HG03045 (cell line): ENCODE measurements around the gene ZNF462.
"Not testable (repeated sequence)": the region's sequence is repeated elsewhere in the genome, so short reads cannot be mapped to it uniquely, and the experiment has no call there.

Experiments
- ATAC-seq: cut with Tn5 transposase; IDR thresholded peaks from one replicate; pipeline ENCODE4 v1.9.1; 2021; ENCODE audit warnings: mild to moderate bottlenecking, moderate library complexity; ENCODE audit not compliant: unreplicated experiment

Gene ZNF462

DNA sequence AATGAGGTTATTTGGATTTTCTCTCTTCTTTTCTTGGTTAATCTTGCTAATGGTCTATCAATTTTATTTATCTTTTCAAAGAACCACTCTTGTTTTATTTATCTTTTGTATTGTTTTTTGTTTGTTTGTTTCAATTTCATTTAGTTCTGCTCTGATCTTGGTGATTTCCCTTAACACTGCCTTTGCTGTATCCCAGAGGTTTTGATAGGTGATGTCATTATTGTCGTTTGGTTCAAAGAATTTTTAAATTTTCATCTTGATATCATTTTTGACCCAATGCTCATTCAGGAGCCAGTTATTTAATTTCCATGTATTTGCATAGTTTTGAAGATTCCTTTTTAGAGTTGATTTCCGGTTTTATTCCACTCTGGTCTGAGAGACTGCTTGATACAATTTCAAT lies 126.9 kb downstream of the ZNF462 start:
- not testable (repeated sequence) for ATAC-seq

DNA sequence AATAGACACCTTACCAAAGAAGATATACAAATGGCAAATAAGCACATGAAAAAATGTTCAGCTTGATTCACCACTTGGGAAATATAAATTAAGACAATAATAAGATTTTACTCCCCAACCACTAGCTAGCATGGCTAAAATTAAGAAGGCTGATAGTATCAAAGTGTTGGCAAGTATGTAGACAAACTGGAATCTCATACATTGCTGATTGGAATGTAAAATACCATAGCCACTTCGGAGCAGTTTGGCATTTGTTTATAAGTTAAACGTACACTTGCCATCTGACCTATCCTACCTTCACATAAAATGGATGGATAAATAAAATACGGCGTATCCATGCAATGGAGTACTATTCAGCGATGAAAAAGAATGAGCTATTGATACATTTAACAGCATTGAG lies 129.2 kb downstream of the ZNF462 start:
- no peak for ATAC-seq

DNA sequence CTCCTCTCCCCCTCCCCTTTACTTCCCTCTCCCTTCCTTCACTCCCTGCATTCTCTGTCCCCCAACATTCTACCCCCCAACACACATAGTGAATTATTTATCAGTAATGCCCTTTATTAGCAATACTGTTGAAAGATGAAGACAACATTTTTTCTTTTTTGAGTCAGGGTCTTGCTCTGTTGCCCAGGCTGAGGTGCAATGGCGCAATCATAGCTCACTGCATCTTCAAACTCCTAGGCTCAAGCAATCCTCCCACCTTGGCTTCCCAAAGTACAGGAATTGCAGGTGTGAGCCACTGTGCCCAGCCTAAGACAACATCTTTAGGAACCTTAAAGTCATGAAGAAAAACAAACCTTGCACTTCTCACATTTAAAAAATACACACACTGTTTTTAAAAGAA lies 130.6 kb downstream of the ZNF462 start:
- ATAC-seq: no peak

DNA sequence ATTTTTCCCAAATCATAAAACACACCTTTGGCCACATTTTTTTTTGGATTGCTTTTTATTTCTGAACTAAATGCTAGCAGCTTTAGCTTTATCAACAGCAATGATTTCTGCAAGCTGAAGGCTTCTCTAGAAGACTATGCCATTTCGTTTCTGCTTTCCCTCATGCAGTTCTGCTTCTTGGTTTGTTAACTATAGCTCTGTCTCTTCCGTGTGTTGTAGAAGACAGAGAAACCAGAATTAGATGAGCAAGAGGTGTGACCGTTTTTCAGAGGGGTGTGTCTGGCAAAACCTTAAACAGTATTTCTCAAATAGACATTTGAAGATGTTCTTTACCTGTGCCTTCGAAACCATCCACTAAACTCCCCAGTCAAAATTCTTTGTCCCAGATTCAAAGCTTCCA lies 131.5 kb downstream of the ZNF462 start:
- no peak for ATAC-seq

DNA sequence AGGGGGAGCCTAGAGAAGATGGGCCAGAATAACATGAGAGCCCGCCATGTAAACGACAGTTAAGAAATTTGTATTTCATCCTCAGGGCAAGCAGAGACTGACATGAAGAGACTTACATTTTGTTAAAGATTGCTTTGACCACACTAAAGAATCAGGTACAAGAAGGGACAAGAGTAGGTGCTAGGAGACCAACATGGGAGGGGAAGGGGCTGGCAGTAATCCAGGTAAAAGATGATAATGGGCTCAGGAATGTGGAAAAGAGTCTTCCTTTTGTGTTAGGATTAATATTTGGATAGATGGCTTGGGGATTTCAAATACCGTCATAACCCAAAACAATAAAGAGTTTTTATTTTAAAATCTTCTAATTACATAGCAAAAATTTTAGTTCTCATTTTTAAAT lies 137.3 kb downstream of the ZNF462 start:
- no peak for ATAC-seq

DNA sequence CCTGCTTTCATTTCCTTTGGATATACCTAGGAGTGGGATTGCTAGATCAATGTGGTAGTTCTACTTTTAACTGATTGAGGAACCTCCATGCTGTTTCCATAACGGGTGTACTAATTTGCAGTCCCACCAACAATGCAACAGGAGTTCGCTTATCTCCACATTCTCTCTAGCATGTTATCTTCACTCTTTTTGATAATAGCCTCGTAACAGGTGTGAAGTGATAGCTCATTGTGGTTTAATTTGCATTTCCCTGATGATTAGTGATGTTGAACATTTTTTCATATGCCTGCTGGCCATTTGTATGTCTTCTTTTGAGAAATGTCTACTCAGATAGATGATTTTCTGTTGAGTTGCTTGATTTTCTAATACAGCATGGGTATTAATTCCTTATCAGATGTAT lies 142.2 kb downstream of the ZNF462 start:
- ATAC-seq: no peak

DNA sequence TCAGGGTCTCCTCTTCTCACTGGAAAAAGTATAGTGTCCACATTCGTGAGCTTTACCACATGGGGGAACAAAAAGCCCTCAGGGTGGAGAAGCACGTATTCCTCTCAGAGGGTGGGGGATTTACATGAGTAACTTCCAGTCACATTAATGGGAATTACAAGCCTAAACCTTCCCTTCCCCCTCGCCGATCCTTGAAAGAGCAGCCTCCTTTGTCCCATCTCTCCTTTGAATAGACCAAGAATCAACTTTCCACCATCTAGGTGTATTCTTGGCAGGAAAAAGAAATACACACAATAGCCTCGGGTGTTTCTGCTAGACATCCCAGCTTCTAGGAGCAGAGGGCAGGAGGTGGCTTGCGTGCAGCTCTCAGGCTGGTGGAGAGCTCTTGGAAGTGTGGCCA lies 144.4 kb downstream of the ZNF462 start:
- ATAC-seq: no peak

DNA sequence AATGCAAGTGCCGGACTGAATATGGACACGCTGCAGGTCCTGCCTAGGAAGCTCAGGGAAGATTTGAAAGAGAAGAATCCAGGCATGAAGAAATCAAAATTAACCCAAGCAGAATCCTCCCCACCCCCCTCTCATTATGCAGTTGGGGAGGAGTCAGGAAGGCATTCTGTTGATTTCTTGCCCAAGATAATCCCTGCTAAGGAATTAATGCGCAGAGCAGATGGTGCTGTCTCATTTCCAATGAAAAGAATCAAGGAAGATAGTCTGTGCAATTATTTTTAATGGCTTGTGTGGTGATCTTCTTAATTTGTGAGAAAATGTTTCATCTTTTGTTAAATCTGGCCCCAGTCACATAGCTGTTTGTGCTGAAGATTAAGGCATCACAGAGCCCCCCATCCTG lies 145.0 kb downstream of the ZNF462 start:
- no peak for ATAC-seq

DNA sequence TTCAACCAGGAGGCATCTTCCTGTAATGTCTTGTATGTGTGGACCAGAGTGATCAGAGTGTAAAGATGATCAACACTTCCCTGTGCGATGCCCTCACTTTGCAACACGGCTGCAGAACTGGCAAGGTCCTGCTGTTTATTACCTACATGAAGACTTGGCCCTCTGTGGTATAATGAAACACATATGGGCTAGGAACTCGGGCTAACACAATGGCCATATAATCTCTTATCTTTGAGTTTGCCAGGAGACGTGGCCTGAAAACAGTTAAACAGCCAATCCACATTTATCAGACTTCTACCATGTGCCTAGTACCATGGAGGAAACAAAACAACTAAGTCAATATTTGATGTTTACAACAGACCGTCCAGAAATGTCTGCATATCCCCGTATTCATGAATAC lies 145.5 kb downstream of the ZNF462 start:
- no peak for ATAC-seq

DNA sequence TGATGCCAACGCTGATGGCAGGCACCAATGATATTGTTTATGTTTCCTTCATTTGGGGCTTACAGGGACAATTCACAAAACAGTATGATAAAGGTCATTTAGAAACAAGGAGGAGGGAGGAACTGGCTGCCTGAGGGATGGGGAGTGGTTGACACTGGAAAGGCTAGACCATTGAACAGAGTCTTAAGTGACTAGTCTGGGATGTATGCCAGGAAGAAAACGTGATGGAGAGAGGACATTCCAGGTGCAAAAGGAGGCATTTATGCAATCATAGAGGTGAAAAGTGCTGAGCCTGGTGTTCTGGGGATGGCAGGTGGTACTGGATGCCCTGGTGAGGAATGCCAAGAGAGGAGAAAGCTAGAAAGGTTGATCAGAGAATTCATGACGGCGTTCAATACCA lies 153.4 kb downstream of the ZNF462 start:
- ATAC-seq: no peak

DNA sequence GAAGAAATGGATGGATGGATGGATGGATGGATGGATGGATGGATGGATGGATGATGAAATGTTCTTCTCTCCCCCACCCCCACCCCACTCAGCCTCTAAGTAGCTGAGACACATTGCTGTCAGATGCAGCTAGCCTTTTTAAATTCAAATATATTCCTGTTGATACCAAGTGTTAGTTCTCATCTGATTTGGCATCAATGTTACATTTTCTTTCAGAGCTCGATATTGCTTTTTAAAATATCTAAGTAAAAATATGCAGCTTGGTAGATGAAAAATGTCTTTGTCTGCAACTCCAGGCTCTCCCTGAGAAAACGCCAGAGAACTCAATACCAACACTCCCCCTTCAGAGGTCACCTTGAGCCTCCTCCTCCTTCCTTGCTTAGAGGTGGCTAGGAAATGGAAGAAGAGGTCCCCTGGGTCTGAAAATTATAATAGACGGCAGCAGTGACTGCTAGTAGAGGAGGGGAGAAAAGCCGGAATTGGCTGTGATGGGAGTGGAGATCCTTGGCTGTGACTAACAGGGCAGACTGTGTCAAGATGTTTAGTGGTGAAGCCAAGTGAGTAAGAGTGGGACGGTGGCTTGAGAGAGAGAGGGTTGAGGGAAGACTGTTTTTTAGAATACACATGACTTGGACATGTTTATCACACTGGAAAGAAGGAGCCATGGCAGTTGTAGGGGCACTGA lies 156.0 kb downstream of the ZNF462 start:
- no peak for ATAC-seq

DNA sequence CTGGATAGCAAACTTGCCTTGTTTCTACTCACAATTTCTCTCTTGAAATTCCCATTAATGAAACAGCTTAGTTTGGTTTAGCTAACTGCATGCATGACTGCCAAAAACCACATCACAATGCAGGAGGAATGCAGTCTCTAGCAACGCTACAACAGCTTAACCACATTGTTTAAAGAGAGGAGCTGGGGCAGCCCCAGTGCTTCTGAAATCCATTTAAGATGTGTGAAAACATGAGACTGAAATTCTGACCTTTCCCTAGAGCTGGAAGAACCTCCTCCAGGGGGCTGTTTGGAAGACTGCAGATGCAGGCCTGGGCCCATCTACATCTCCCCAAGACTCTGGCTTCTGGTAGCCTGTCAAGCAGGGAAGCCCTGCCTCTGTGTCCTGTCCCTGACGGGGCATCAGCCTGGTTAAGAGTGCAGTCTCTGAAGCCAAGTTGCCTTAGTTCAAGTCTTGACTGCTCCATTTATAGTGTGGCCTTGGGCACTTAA lies 157.1 kb downstream of the ZNF462 start:
- peak; percentile 52 for ATAC-seq

DNA sequence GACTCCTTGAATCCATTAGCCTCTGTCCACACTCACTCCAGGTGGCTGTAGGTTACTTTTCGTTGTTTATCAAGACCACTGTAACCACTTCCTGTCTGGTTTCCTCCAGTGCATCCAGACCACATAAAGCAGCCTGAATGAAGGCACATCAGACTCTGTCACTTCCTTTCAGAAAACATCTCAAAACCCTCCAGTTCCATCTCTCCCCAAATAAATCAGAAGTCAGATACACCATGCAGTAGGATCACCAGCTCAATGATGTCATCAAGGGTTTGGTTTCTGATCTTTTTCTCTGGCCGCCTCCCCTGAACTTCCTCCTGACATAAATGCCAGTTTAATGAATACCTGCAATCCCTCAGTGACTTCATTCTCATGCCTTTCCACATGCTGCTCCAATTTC lies 161.2 kb downstream of the ZNF462 start:
- no peak for ATAC-seq

DNA sequence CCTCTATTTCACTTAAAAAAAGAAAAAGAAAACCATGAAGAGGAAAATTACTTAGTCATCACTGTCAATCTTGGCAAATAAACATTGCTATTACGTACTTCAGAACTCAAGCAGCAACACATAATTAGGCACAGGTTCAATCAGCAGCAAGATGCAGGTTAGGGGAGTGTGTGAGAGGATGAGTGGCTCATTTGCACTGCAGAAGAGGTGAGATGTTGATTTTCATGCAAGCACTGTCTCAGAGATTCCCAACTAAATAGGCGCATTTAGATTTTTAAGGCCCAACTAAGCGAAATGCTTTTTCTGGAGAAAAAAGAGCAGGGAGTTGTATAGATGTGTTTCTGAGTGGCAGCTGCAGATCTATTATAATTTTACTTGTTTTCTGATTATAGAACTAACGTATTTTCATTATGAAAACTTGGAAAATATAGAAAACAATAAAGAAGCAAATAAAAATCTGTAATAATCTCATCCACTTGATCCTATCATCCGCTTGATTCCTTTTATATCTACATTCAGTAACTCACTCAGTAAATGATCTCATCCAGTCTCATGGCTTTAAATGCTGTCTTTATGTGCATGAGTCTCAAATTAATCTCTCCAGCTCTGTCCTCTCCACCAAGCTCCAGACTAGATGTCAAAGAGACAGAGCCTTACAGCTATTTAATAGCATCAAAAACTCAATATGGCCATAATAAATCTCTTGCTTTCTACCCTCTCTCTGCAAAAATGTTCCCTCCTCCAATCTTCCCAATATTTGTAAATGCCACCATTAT lies 162.5 kb downstream of the ZNF462 start:
- no peak for ATAC-seq

DNA sequence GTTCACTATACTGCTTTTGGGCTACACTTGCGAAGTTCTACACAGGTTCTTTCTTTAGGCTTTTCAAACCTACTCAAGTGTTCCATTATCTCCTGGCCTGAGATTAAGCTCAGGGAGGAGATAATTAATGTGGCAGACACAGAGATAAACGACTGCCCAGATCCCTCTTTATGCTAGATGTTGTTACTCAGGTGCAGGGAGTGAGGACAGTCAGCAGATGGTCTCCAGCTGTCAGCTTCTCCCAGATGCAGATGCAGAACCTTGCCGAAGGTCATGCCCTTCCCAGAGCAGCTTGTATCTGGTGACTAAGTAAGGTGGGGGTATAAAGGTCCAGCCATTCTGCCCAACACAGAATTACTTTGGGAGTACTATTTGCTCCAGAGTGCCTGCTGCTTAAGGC lies 166.2 kb downstream of the ZNF462 start:
- ATAC-seq: no peak

DNA sequence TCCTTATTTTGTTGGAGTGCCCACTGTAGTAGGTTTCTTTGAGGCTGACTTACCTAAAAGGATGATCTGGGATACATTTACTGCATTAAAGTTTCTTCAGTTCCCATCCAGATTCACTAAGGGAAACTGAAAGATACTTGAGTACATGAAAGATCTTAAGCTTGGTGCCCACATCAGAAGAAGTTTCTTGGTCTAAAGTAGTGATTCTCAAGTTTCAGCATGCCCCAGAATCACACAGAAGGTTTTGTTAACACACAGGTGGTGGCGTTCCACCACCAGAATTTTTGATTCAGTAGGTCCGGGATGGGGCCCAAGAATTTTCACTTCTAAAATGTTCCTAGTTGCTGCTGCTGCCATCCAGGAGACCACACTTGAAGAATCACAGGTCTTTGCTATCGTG lies 171.0 kb downstream of the ZNF462 start:
- ATAC-seq: no peak

DNA sequence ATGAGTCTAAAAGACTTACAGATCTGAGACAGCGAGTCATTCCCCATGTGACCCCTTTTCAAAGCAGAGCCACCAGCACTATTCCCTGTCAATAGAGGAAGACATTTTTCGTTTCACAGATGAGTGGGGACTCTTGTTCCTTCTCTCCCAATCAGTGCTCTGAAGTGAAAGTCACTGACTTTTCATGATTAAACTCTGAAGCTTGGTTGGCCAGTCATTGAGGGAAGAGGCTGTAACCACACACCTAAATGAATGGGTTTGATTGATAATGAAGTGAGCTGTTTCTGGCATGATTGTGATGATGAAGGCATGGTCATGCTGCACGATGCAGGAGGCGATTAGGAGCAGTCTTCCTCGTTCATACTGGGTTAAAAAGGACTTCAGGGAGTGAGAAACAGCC lies 171.9 kb downstream of the ZNF462 start:
- ATAC-seq: no peak

DNA sequence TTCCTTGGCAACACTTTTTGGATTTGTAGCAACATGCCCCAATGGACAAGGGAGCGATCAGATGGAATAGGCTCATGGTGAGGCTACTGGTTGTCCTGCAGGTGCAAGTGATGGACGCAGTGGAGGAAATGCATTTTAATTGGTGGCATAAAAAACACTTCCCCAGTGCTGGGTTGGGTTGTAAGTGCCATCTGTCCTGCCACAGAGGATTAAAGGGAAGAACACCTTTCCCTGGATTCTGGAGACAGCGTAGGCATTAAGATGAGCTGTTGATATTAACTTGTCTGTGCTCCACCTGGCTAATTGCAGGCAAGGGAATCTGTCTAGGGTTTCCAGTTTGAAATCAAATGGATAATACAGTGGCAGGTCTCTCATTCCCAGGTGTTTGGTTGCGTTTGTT lies 173.4 kb downstream of the ZNF462 start:
- ATAC-seq: no peak

DNA sequence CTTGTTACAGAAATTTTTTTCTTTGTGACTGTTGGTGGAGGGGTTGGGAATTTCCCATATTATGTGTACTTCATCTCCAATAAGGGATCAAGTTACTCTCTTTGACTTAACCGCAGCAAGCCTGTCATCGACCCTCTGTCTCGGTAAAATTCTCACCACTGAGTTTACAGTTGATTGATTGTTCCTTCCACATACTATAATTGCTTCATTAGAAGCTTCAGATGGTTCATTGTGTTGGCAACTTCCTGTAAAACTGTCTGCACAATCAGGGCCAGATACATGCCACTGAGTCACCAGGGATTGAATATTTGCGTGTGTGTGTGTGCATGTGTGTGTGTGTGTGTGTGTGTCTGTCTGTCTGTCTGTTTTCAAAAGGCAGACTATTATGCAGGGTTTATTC lies 176.6 kb downstream of the ZNF462 start:
- ATAC-seq: no peak

DNA sequence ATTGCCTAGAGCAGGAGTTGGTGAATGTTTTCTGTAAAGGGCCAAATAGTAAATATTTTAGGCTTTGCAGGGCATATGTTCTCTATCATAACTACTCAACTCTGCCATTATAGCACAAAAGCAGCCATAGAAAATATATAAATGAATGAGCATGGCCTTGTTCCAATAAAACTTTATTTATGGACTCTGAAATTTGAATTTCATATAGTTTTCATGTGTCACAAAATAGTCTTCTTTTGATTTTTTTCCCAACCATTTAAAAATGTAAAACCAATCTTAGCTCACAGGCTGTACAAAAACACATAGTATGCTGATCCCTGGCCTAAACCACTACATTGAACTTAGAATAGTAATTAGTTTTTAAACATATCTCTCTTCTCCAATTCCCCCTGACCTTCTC lies 179.6 kb downstream of the ZNF462 start:
- no peak for ATAC-seq

DNA sequence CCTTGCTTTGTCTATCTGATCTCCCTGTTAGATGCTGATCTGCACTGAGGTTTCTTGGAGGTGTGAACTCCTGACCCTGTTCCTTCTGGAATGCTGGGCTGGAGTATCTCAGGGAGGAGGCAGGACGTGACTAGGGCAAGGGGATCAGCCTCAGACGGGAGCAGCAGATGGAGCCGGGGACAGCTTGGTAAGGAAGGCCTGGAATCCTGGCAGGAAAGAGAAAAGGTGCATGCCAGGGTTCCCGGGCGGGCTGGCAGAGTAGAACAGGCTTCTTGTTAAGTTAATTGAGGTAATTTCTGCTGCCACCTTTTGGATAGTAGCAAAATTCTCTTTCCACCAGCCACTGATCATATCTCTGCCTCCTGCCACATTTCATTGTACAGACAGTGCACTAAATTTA lies 180.9 kb downstream of the ZNF462 start:
- ATAC-seq: no peak

DNA sequence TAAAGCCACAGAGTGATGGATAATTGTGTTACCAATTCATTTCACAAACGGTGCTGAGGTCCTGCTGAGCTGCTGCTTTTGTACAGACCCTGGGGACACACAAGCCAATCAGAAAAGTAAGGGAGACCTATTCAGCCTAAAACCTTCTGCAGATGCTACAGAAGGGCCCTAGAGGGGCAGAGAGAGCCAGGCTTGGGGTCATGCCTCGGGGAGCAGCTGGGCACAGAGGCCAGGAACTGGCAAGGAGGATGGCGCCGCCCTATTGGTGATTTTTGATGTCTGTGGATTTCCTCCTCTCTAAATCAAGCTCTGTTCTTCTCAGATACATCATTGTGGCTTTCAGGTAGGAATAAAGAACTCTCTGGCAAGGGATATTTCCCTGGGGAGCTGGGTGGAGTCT lies 181.9 kb downstream of the ZNF462 start:
- ATAC-seq: no peak

DNA sequence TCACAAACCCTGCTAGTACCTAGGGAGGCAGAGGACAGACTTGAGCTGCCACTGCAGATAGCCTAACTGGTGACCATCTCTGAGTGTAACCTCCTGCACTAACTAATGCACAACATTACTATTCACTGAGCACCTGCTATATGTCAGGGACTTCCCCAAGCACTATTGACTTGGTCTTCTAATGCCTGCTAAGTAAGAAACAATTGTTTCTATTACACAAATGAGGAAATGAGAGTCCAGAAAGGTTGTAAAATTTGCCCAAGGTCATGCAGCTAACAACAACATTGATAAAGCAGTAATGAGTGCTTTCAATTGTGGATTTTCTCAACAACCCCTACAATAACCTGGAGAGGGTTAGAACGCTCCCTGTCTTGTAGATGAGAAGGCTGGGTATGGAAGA lies 183.7 kb downstream of the ZNF462 start:
- peak; percentile 80 for ATAC-seq
